ENCODE results near the gene TMEM151A. TPM values are rescaled to one million over a fixed set of nuclear protein-coding genes. Genes with fewer than 3 reads are reported as not detected.
A peak's percentile ranks its signal among the peaks of the same experiment; 100 is the strongest.

TMEM151A gene
- total and polyA plus RNA-seq, 11 donors, result 0.08 to 7.9 (median 0.12) TPM; not detected in 5

GRCh38 chr11:66336234-66337102 is 44.8 kb downstream of the TMEM151A start, which contains the start of gene RIN1:
Gene RIN1, minus strand, starts transcription at chr11:66336434. Its CDS starts 32 bp downstream, at chr11:66336402.
- 16 to 24% (median 20%) methylated on average over 15 to 22 of the region's 22 CpGs for WGBS, 4 donors
- Histone ChIP-seq H3K4me1 (peaks cover 4 to 35% (median 20%) of the 10 kb centered on the region in 12 donors), H3K36me3 (peaks cover 0 to 62% (median 37%) of the 10 kb centered on the region in 9 donors), H3K27ac (peak within 1 kb of the TSS; percentile 15 to 82 (median 72)), H3K9me3 (no peaks in the 10 kb centered on the region), H3K27me3 (no peaks in the 10 kb centered on the region), H3K4me3 (peak within 1 kb of the TSS; percentile 36 to 76 (median 65))
- TF ChIP-seq POLR2A (IDR thresholded peaks at IDR 0.05), result no peak
- TF ChIP-seq CTCF (IDR thresholded peaks at IDR 0.05), result peak; percentile 12 to 67 (median 33)
- DNase-seq, result peak in 4 of 5 donors; percentile 59 to 75 (median 73)
- intact Hi-C loops (cut with DNase I), result loop anchor here in 1 of 10 donors (5.0 kb wide), 1 partner anchor 44 kb away; the partner anchor contains the start of gene TMEM151A
- ATAC-seq, result peak; percentile 39 to 89 (median 76)

DNA sequence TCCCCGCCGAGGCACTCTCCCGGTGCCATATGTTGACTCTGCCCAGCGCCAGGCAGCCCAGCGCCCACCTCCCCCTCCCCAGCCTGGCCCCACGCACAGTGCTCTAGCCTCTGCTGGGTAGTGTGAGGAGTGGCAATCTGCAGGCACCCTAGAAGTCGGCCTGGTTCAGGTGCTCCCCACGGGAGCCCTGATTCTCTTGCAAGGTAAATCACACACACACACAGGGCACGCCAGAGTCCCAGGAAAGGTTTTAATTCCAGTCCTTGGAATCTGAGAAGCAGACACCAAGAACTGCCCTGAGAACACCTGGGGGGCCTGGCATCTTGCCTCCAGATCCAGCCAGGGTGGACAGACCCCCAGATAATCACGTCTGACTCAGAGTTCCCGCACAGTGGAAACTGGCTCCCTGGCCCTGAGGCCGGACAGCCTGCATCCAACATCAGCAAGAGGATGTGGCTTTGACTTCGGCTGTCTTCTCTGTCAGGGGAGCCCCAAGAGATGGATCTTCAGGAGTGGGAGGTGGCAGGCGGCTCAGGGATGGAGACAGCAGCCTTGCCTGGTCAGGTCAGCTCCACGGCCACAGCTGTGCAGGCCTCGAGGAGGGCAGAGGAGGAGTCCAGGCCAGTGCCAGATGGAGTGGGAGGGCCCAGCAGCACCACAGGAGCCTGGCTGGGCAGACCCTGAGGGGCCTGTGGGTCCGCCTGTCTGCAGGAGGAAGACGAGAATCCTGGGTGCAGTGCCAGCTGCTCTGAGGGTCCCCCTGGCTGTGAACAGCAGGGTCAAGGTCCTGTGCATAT is 45.6 kb downstream of the TMEM151A start:
- WGBS, 4 donors, result 65 to 73% (median 70%) methylated on average over 16 to 18 of the region's 18 CpGs
- Histone ChIP-seq H3K36me3 (peaks cover 0 to 66% (median 41%) of the 10 kb centered on the region in 9 donors), H3K4me3 (no peak overlapping the region), H3K27ac (peak overlapping the region in 3 of 12 donors; percentile 66 to 78 (median 68)), H3K9me3 (no peaks in the 10 kb centered on the region), H3K4me1 (peaks cover 4 to 35% (median 20%) of the 10 kb centered on the region in 12 donors), H3K27me3 (no peaks in the 10 kb centered on the region)
- intact Hi-C loops (cut with DNase I), result loop anchor here in 1 of 10 donors (5.0 kb wide), 1 partner anchor 45 kb away; the partner anchor contains the start of gene TMEM151A
- ATAC-seq (peak in 1 of 4 donors; percentile 11), DNase-seq (peak in 2 of 5 donors; percentile 22 to 27)
- TF ChIP-seq CTCF (IDR thresholded peaks at IDR 0.05), result no peak

GRCh38 chr11:66338276-66339161 is 46.8 kb downstream of the TMEM151A start:
- ATAC-seq (no peak), DNase-seq (peak in 3 of 5 donors; percentile 22 to 38 (median 23))
- 85 to 92% (median 88%) methylated on average over 11 to 17 of the region's 17 CpGs for WGBS, 4 donors
- Histone ChIP-seq H3K27ac (no peak overlapping the region), H3K27me3 (no peaks in the 10 kb centered on the region), H3K36me3 (peaks cover 0 to 57% (median 39%) of the 10 kb centered on the region in 9 donors), H3K9me3 (no peaks in the 10 kb centered on the region), H3K4me1 (peaks cover 4 to 38% (median 23%) of the 10 kb centered on the region in 12 donors), H3K4me3 (no peak overlapping the region)
- TF ChIP-seq POLR2A (IDR thresholded peaks at IDR 0.05) (no peak), CTCF (IDR thresholded peaks at IDR 0.05) (no peak)
- intact Hi-C loops (cut with DNase I), result loop anchor here in 1 of 10 donors (5.0 kb wide), 1 partner anchor 46 kb away; the partner anchor contains the start of gene TMEM151A
